WI38 (cell line): ENCODE data around the gene HAND2.

ENCODE experiments used
- H3K4me3 ChIP-seq: 2 replicates; pipeline ENCODE4 v1.5.1; 2011; ENCODE audit warnings: low read depth, mild to moderate bottlenecking, control low read depth, low read length
- TF ChIP-seq, protein P1 (sequence below): IDR thresholded peaks from 2 replicates; pipeline ENCODE4 v1.5.1; 2012; ENCODE audit warnings: low read depth, mild to moderate bottlenecking, control low read depth, low read length

The HAND2 gene

GRCh38 chr4:173511787-173512361 lies 18.2 kb downstream of the HAND2 start:
- H3K4me3 ChIP-seq, result no peak overlapping the region
- TF ChIP-seq, protein P1, sequence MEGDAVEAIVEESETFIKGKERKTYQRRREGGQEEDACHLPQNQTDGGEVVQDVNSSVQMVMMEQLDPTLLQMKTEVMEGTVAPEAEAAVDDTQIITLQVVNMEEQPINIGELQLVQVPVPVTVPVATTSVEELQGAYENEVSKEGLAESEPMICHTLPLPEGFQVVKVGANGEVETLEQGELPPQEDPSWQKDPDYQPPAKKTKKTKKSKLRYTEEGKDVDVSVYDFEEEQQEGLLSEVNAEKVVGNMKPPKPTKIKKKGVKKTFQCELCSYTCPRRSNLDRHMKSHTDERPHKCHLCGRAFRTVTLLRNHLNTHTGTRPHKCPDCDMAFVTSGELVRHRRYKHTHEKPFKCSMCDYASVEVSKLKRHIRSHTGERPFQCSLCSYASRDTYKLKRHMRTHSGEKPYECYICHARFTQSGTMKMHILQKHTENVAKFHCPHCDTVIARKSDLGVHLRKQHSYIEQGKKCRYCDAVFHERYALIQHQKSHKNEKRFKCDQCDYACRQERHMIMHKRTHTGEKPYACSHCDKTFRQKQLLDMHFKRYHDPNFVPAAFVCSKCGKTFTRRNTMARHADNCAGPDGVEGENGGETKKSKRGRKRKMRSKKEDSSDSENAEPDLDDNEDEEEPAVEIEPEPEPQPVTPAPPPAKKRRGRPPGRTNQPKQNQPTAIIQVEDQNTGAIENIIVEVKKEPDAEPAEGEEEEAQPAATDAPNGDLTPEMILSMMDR, result no peak

DNA sequence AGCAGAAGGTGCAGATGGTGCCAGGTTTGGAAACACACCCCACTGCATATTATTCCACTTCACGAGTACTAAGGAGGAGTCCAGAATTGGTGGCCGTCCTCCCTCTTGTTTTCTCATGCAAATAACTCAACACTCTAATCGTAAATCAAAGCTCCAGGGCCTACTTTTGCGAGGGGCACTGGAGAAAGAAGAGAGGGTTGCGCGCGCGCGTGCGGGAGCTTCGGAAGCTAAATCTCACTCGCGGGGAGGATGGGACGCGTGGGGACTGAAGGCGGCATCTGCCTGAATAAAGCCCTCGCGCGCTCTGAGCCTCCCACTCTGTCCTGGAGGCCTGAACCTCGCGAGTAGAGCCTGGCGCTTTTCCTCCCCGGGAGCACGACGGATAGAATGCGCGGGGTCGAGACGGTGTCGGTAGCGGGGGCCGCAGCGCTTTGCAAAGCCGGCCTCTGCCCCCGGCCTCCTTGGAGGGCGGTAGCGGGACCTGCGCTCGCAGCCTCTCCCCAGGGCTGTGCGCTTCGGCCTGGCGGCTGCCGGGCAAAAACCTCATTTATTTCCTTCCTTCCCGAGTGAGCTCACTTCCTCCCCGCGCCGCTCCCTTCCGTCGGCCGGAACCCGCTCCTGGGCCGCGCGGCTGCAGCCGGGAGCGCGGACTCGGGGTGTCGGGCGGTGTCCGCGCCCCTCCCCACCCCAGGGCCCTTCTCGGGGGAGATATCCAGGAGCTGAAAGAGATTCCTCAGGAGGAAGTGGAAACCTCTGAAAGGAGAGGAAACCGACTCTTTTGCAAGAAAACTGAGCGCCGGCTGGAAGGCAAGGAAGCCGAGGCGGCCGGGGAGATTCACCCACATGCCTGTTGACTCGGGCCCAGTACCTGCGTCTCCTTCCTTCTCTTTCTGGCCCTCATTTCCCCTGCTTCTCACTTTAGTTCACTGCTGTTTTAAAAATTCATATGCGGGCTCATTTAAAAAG lies 20.7 kb downstream of the HAND2 start:
- 0 out of 2 replicates have a peak overlapping the region, but pooled peaks have one; percentile 17 for H3K4me3 ChIP-seq
- TF ChIP-seq, protein P1, result no peak

DNA sequence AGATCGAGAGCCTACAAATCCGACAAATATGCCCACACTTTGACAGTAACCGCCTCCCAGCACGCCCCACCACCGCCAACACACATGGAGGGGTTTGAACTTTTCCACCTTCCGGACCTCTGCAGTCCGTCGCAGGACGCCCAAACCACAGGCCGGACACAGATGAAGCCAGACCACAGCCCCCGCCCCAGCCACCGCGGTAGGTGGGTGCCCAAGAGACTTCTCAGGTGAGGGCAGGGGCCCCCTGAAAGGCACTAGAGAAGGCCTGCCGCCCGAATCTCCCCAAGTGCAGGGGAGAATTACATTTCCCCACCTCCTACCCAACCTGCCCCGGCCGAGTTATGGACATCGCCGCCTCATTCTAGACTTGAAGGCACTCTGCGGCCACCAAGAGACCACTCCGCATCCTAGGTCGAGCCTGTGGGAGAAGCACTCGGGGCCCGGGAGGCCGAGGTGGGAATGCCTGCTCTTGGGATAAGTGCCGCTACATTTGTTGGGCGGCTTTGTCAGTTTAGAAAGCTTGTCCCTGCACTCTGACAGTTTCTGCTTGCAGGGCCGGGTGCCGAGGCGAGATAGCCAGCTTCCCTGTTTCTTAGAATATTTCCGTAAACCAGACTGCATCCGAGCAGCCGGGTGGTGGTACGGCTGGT lies 21.5 kb downstream of the HAND2 start:
- TF ChIP-seq, protein P1, result no peak
- H3K4me3 ChIP-seq, result no peak overlapping the region

DNA sequence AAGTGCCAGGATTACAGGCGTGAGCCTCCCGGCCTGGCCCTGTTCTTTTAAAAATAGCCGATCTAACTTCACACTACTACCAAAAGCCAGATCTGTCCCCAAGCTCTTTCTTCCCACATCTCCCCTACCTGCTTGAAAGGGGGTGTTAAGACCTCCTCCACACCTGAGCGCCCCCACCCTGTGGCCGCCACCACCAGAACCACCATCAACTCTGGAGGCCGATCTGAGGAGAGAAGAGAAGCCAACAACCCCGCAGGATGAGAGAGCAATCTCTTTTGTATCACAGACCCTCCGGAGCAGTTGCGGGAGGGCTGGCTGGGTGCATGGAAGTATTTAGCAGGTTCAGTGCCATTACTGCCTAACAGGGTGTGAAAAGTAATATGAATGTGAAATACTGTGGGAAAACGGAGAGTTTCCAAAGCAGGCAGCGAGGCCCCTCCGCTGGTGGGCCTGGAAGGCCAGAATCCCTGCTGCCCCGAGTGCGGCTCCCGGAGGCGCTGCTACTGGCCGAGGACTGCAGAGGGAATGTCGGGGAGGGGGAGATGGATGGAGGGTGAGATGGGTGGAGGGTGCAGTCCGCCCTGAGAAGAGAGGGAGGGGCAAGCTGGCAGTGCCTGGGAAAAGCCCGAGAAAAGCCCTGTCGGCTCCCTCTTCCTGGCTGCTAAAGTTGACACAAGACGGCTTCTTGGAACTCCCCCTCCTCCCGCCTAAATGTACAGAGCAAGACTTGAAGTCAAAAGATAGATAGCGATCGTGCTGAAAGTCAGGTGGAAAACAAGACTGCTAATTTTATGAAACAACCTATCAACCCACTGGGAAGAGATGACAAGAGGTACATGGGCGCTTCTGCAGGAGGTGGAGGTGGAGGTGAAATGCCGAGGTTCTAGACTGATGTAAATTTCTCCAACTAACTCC lies 22.3 kb downstream of the HAND2 start:
- no peak overlapping the region for H3K4me3 ChIP-seq
- TF ChIP-seq, protein P1, result no peak

- no peak overlapping the region for H3K4me3 ChIP-seq
- TF ChIP-seq, protein P1, result no peak
Measured at GRCh38 chr4:173506597-173507211, 23.3 kb downstream of the HAND2 start.

- H3K4me3 ChIP-seq, result no peak overlapping the region
Measured at GRCh38 chr4:173505924-173506518, 24.0 kb downstream of the HAND2 start.

More at GRCh38 chr4:173505924-173506518, 24.0 kb downstream of the HAND2 start:
- TF ChIP-seq, protein P1, result peak; percentile 71
